HG02678 (cell line): ENCODE results near the gene MLXIP.
"Not testable (repeated sequence)": the region's sequence is repeated elsewhere in the genome, so short reads cannot be mapped to it uniquely, and the experiment has no call there.

Experiments used
- ATAC-seq: cut with Tn5 transposase; IDR thresholded peaks from one replicate; pipeline ENCODE4 v1.9.1; 2021; ENCODE audit warnings: mild to moderate bottlenecking, moderate library complexity; ENCODE audit not compliant: unreplicated experiment

The MLXIP gene

GRCh38 chr12:122078141-122079032 is at the start of gene MLXIP:
TSS of gene MLXIP (plus strand) at chr12:122078756. CDS start at chr12:122078854, 98 bp downstream.
- peak; percentile 83 for ATAC-seq

DNA sequence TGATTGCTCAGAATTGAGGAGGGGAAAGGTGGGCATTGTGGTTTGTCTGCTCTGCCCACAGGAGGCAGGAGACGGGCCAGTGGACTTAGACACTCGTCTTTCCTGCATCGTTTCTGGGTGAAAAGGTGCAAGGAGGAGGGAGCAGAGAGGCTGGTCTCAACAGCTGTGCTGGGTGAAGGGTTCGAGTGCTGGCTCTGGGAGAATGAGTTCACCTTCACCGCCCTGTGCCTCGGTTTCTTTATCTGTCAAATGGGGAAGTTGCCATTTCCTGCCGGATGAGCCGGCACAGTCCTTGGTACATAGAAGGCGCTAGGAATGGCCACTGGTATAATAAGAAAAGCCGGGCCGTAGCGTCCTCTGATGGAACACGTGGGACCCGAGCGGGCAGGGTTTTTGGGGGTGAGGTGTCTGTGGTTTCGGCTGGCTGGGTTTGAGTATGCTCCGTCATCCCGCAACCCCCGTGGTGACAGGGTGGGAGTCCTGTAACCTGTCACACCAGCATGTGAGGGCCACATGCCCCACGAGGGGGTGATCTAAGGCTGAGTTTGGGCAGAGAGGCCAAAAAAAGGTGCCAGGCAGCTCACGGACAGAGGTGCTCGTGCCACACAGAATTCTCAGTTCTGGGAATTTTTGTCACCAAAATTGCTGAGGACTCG is 49.5 kb upstream of the MLXIP start:
- no peak for ATAC-seq

DNA sequence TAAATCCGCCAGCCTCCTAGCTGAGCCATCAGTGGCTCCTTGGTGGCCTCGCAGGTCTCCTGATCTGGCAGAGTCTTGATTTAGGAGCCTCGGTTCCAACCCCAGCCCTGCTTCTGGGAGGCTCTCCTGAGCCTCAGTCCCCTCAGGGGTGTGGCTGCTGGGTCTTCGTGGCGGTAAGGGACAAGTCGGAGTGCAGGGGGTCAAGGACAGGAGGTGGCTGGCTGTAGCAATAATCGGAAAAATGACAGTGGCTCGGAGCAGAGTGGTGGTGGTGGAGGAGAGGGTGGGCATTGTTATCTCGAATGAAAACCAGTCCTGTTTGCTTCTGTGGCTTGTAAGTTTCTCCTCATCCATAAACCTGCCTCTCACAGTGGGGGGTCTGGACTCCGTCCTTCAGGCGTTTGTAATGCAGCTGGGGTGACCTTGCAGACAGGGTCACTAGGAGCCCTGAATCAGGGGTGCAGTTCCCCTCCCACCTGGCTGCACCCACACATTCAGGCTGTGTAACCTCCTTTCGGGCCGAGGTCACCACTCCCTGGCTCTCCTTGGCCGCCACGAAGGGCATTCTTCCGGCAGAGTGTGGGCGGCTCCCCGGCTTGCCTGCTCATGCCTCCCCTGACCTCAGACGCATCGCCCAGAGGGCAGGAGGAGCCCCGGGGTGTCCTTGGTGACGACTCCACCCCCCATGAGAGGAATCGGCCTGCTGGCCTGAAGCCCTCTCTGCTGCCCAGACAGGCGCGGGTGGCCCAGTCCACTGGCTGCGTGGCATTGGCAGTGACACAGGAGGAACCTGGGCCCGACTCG is 48.7 kb upstream of the MLXIP start:
- ATAC-seq = no peak

- no peak for ATAC-seq
Observed at GRCh38 chr12:122030424-122031035, 48.0 kb upstream of the MLXIP start.

DNA sequence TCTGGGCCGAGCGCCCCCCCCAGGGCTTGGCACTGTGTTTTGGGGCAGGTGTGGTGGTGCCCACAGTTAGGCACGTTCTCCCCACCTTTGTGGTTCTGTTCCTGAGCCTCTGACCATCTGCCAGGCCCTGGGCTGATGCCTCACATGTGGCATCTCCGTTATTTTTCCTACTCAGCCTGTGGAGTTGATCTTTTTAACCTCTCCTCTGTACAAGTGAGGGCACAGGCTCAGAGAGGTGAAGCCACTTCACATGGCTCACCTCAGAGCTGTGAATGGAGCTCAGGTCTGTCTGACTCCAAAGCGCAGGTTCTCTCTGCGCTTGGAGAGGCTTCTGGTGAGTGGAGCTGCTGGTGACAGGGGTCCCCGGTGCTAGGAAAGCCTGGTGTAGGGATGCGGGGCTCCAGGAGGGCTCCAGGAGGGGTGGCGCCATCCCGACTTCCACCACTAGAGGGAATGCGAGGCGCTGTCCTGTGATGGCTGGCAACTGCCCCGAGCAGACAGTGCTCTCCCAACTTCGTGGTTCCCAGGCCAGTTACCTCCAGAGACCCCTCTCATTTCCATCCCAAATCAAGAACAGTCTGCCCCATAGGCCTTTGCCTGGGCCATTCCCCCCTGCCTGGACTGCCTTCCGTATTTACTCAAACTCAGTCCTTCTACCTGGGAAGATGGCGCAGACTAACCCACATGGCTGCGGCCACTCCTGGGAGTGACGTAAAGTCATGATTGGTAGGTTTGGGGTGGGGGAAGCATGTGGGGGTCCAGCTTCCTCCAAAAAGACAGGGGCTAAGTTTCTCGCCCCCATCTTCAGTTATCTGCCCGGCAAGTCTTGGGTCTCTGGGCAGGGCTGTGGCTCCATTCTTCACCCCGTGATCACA is 47.0 kb upstream of the MLXIP start:
- no peak for ATAC-seq

DNA sequence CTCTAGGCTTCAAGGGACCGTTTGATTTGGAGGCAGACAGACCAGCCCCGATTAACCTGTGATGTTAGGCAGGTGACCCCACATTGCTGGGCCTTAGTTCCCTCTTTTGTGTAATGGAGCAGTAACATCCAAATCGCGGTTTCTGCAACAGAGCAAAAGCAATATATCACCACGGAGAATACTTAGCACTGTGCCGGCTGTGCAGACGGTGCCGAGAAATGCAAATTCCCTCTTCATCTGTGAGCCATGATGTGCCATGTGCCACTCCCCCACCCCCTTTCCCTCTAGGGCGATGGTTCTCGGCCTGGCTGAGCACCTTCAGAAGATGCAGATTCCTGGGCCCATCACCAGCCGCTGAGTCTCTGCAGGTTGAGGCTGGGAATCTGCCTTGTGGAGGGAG is 46.0 kb upstream of the MLXIP start:
- ATAC-seq = no peak

GRCh38 chr12:122035292-122035691 is 43.3 kb upstream of the MLXIP start:
- ATAC-seq = no peak

DNA sequence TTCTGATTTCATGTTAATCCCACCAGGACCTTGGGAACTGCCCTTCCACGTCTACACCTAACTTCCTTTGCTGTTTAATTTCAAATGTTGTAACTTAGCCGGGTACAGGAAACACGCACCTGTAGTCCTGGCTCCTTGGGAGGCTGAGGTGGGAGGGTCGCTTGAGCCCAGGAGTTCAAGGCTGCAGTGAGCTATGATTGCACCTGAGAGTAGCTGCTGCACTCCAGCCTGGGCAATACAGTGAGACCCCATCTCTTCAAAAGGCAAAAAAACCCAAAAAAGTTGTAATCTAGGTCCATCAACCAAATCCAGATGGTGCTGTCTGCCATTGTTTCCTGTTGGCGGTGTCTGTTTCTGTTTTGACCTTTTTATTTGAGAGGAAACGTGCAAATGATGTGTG is 42.4 kb upstream of the MLXIP start:
- ATAC-seq = no peak

DNA sequence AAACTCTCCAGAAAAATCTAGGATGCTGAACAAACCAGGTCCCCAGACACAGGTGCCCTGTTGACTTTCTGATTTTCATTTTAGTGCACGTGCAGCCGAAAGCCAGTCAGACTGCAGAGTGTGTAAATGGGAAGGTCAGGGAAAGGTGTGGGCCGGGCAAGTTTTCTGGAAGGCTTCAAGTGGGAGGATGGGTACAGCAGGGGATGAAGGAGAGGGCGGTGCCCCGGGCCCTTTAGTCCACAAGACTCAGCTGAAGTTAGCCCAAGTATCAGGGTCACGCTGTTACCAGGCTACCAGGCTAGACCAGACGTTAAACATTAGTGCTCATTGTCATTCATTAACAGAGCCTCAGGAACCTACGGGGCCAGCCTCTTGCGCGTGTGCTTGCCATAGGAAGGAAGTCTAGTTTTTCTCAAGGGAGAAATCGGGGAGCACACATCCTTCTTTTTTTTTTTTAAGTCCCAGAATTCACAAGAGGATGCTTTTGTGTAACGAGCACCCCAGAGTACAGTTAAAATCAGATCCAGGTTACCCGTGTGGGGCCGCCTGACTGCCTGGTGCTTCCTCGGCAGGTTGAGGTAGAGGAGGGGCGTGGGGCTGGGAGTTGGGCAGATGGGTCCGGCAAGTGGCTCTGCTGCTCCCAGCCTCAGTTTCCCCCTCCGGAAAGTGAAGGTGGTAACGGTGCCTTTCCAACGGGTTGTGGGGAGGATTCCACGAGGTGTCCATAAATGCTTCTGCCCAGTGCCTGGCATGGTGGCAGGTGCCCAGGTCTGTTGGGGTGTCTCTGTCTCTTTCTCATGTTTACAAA is 37.8 kb upstream of the MLXIP start:
- no peak for ATAC-seq

DNA sequence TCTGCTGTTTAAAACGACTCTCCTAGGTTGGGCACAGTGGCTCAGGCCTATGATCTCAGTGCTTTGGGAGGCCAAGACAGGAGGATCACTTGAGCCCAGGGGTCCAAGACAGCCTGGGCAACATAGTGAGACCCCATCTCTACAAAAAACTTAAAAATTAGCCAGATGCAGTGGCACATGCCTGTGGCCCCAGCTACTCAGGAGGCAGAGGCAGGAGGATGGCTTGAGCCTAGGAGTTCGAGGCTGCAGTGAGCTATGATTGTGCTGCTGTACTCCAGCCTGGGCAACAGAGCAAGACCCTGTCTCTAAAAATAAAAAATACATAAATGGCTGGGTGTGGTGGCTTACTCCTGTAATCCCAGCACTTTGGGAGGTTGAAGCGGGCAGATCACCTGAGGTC is 37.1 kb upstream of the MLXIP start:
- not testable (repeated sequence) for ATAC-seq

GRCh38 chr12:122042910-122043309 is 35.6 kb upstream of the MLXIP start:
- ATAC-seq = no peak

GRCh38 chr12:122043476-122043875 is 35.1 kb upstream of the MLXIP start:
- ATAC-seq = no peak

- no peak for ATAC-seq
Observed at GRCh38 chr12:122045262-122045661, 33.3 kb upstream of the MLXIP start.

DNA sequence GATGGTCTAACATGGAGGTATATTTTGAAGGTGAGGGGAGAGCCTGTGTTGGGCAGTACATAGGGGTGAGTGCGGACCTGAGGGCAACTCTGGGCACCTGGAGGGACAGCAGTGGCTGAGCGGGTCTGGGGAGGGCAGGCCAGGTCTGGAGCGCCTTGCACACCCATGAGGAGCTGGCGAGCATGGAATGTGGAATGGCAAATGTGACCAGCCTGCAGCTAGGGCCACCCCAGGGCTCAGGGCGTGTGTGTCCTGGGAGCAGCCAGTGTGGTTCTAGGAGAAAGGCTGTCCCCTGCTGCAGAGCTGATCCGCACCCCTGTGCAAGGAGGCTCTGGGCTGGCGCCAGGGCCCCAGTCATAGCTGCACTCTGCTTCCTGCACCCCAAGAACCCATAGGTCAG is 32.4 kb upstream of the MLXIP start:
- ATAC-seq = no peak

DNA sequence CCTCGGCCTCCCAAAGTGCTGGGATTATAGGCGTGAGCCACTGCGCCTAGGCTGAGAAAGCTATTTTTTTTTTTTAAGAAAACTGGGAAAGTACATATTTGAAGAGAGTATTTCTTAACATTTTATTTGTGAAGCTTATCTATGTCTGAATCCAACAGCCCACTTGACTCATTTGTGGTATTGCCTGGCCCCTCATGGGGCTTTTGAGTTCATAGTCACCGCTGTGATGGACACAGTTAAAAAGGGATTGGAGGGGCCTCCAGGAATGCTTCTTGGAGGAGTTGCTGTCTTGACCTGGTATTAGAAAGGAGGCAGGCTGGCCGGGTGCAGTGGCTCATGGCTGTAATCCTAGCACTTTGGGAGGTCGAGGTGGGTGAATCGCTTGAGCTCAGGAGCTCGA is 30.4 kb upstream of the MLXIP start:
- no peak for ATAC-seq

DNA sequence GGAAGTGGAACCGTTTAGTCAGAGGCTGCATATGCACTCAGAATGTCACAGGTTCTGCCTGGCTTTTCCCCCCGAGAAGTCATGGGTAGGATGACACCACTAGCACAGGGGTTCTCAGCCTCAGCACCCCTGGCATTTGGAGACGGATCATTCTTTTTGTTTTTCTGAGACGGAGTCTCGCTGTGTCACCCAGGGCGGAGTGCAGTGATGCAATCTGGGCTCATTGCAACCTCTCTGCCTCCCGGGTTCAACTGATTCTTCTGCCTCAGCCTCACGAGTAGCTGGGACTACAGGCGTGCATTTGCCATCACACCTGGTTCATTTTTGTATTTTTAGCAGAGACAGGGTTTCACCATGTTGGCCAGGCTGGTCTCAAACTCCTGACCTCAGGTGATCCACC is 28.7 kb upstream of the MLXIP start:
- no peak for ATAC-seq

- ATAC-seq = no peak
Observed at GRCh38 chr12:122050706-122051105, 27.9 kb upstream of the MLXIP start.

GRCh38 chr12:122051231-122051876 is 27.2 kb upstream of the MLXIP start:
- no peak for ATAC-seq

GRCh38 chr12:122052285-122052684 is 26.3 kb upstream of the MLXIP start:
- ATAC-seq = no peak
